GM18517 (cell line): Measurements from ENCODE around the gene PIR.

Experiments used
- ATAC-seq: cut with Tn5 transposase; IDR thresholded peaks from one replicate; pipeline ENCODE4 v1.9.1; 2021; ENCODE audit warnings: mild to moderate bottlenecking, moderate library complexity; ENCODE audit not compliant: unreplicated experiment

PIR gene

DNA sequence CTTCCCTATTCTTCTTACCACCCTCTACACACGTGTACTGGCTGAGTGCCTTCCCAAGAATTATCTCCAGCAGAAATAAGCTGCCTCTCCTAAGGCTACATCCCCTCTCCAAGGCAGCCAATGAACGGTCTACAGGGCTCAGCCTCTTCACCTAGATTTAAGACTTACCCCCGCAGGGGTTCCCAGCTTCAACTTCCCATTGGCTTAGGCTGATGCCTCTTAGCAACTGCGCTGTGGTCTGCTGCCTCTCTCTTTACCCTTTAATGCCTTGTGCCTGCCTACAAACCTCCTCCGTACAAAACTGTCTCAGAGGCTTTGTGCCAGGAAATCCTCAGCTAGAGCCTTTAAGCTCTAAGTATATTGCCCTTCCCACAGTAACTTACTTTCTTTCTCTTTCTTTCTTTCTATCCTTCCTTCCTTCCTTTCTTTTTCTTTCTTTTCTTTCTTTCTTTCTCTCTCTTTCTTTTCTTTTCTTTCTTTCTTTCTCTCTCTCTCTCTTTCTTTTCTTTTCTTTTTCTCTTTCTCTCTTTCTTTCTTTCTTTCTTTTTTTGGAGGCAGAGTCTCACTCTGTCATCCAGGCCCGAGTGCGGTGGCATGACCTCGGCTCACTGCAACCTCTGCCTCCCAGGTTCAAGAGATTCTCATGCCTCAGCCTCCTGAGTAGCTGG is 142.7 kb downstream of the PIR start:
- no peak for ATAC-seq

DNA sequence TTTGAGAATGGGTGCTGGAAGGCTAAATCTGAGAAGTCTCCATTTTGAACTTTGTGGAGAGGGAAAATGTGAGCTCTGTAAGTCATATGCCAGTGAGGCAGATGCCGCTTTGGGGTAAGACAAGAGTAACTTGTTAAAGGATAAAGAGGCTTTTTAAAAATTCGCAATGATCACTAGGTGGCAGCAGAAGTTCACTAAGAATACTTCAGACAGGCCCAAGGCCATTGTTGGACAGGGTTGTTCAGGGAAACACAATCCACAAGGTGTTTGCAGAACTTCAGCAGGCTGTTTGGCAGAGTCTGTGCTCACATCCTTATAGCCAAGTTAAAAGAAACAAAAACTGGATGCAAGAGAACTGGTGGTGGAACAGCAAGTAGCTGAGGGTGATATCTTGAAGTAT is 144.1 kb downstream of the PIR start:
- ATAC-seq = peak; percentile 81

DNA sequence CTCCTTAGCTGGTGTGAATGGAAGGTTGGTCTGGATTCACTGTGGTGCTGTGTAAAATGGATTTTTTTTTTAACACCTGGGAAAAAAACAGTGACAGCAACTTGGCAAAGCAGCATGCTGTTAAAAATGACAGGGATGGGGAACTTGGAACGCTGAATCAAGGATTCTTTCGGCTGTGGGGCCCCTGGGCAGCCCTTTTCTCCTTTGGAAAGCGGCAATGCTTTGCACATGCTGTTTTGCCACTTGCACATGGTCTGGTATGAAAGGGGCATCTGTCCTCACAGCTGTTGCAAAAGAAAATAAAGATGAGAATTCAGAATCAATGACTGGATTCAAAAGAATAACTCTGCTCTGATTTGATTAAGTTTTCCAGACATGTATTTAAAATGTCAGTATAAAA is 147.2 kb downstream of the PIR start:
- ATAC-seq = no peak

DNA sequence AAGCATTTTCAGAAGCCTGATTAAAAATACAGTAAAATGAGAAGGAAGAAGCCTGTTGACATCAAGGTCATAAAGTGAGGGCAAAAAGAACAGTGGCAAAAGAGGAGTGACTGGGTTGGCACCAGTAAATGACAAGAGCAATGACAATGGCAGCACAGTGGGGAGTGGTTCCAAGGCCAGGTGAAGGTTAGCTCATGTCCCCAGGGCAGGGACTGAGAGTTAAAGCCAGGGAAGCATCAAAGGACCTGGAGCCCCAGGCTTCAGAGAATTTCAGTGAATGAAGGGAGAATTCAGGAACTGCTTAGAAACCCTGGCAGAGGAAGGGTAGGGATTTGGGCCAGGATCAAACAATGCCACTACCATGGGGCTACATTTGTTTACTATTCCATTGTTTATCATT is 149.0 kb downstream of the PIR start:
- ATAC-seq = no peak

DNA sequence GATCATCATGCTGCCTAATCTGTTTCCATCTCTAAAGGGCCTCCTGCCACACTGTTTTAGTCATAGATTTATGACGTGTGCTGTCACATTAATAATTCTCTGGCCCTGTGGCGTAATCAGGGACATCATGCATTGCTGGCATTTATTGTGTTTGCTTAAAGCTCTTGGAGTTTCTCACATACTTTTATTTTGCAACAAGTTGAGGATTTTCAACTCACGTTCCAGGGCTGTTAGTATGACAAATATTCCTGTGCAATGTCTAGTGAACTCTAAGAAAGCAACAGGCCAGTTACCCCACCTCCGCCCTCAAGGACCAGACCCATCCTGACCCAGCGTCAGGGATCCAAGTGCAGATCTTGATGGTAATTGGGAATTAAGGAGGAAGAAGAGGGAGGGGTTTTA is 150.1 kb downstream of the PIR start:
- ATAC-seq = no peak

DNA sequence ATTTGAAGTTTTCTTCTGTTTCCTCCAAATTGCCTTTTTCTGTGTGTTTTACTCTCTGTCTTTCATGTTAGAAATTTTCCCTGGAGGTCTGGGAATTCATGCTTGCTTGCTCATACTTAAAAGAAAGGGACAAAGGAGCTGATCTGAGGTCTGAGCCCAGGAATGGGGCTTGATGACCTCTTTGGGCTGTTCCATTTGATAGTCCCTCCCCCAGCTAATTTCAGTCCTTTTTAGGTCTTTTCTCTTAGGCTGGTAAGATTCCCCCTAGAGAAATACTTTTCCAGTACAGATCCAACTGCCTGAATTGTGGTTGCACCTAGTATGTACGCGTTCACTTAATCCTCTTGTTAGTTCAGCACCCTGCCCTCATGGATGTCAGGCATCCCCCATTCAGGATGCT is 152.3 kb downstream of the PIR start:
- no peak for ATAC-seq

DNA sequence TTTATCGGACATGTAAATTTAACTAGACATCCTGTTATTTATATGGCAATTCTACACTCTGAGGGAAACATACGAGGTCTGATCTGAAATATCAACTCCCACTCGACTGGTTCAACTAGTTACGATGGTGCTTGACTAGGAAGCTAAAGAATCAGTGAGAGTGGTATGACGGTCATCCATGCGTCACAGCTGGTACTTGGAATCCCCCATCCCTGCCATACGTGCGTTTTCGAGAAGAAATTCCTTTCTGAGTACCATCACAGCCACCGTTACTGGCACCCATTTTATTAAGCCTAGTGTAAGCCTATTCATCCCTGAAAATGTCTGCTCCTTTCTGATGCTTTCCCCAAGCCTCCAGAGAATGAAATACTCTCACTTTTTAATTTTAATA is 157.1 kb downstream of the PIR start:
- ATAC-seq = no peak

DNA sequence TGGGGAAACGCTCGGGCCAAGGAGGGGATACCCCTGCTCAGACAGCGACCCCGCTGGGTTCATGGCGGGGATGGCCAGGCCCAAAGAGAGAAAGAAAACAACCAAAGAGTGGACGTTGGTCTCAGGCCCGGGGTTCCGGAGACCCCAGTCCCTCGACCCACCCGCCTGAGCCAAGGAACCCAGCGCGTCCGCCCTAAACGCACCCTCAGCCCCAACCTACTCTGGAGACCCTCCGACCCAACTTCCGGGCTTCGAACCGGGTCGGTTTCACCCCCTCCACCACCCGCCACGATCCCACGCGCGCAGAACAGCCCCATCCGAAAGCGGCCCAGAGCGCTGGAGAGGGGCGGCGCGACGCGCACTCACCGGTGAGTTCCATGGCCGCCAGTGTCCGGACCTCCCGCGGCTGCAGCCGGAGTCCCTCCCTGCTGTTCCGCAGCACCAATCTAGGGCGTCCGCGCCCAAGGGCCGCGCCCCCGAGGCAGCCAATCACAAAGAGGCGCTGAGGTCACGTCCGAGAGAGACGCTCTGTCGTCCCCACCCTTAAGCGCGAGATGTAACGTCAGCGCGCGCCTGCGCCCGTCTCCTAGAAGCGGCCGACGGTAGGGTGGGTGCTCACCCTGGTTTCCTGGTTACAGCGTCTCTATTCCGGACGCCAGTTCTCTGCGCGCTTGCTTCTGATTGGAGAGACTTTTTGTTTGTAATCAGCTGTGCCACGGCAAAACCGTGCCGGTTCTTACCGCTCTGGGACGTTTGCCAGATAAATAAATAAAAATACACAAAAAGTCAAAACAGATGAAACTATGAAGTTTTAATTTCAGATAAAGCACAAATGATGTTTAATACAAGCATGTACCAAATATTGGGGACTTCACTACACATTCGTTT is 157.8 kb downstream of the PIR start, which contains the start of gene PIGA:
Gene PIGA (minus strand): TSS at position 389 of the 888 bp plus-strand sequence. CDS start 3,593 bp downstream, outside the sequence.
- peak; percentile 99 for ATAC-seq
